Activated CD8-positive, alpha-beta T cell treated with anti-CD3 and anti-CD28 coated beads for 36 hours (primary cell): ENCODE data around the gene MGAT4A. TPM values are rescaled to one million over a fixed set of nuclear protein-coding genes. Genes with fewer than 3 reads are reported as not detected.

Experiments
- ATAC-seq: fragments of 200-7000 bp; cut with Tn5 transposase; one replicate; pipeline ENCODE4 v1.10.0; 2021; ENCODE audit warnings: mild to moderate bottlenecking, moderate library complexity
- CTCF ChIA-PET: fragments of 350-600 bp; sonication (Branson Sonifier 250); formaldehyde crosslinking; loops from one replicate; lab custom pipeline; 2021; ENCODE audit warnings: antibody characterized with exemption; lab: Charles Lee
- POLR2A ChIA-PET: fragments of 350-600 bp; sonication (Branson Sonifier 250); formaldehyde crosslinking; loops from one replicate; lab custom pipeline; 2021; ENCODE audit warnings: antibody characterized with exemption; lab: Charles Lee
- DNase-seq: peaks from one replicate; pipeline ENCODE4 v3.0.0-alpha.2; 2020
- H3K27ac Mint-ChIP-seq: one replicate; pipeline ENCODE4 v1.8.0; 2021; ENCODE audit warnings: mild to moderate bottlenecking, mixed read lengths
- H3K27me3 Mint-ChIP-seq: one replicate; pipeline ENCODE4 v1.8.0; 2021; ENCODE audit warnings: mixed read lengths
- H3K36me3 Mint-ChIP-seq: one replicate; pipeline ENCODE4 v1.8.0; 2021; ENCODE audit warnings: low read depth, mixed read lengths
- H3K4me1 Mint-ChIP-seq: one replicate; pipeline ENCODE4 v1.8.0; 2021; ENCODE audit warnings: low read depth, mixed read lengths
- H3K4me3 Mint-ChIP-seq: one replicate; pipeline ENCODE4 v1.8.0; 2021; ENCODE audit warnings: mild to moderate bottlenecking, moderate library complexity, mixed read lengths
- H3K9me3 Mint-ChIP-seq: one replicate; pipeline ENCODE4 v1.8.0; 2021; ENCODE audit warnings: mixed read lengths
- intact Hi-C: fragments of 100-400 bp; cut with micrococcal nuclease; formaldehyde crosslinking; loops from one replicate; pipeline ENCODE4 v1.10.0; 2022
- total RNA-seq, 2 experiments: library from RNA; stranded (reverse); gene quantifications; one replicate each; pipeline ENCODE4 v1.2.3, GENCODE V29; 2021
- TF ChIP-seq, protein P1 (sequence below): fragments of 200-600 bp; IDR thresholded peaks from one replicate; pipeline ENCODE4 v1.8.0; 2022; ENCODE audit warnings: antibody characterized with exemption, mild to moderate bottlenecking

MGAT4A gene
- total RNA-seq, 2 experiments from 2014 or later: 57.6 to 59.0 TPM

DNA sequence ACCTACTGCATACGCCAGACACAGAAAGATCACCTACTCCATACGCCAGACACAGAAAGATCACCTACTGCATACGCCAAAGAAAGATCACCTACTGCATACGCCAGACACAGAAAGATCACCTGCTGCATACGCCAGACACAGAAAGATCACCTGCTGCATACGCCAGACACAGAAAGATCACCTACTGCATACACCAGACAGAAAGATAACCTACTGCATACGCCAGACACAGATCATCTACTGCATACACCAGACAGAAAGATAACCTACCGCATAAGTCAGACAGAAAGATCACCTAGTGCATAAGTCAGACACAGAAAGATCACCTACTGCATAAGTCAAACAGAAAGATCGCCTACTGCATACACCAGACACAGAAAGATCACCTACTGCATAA is 148.4 kb downstream of the MGAT4A start:
- intact Hi-C loops: no loop called here
- ChIA-PET POLR2A (no interaction called here), CTCF (interaction anchor here (1.5 kb wide), 1 partner anchor 14 kb away, joined by 6 read pairs; no protein-coding TSS in a partner anchor)
- Mint-ChIP-seq H3K27ac (no peak overlapping the region), H3K4me1 (no peaks in the 10 kb centered on the region), H3K27me3 (no peaks in the 10 kb centered on the region), H3K9me3 (no peaks in the 10 kb centered on the region), H3K36me3 (peaks cover 14% of the 10 kb centered on the region), H3K4me3 (no peak overlapping the region)
- DNase-seq (no peak), ATAC-seq (no peak)
- TF ChIP-seq, protein P1, sequence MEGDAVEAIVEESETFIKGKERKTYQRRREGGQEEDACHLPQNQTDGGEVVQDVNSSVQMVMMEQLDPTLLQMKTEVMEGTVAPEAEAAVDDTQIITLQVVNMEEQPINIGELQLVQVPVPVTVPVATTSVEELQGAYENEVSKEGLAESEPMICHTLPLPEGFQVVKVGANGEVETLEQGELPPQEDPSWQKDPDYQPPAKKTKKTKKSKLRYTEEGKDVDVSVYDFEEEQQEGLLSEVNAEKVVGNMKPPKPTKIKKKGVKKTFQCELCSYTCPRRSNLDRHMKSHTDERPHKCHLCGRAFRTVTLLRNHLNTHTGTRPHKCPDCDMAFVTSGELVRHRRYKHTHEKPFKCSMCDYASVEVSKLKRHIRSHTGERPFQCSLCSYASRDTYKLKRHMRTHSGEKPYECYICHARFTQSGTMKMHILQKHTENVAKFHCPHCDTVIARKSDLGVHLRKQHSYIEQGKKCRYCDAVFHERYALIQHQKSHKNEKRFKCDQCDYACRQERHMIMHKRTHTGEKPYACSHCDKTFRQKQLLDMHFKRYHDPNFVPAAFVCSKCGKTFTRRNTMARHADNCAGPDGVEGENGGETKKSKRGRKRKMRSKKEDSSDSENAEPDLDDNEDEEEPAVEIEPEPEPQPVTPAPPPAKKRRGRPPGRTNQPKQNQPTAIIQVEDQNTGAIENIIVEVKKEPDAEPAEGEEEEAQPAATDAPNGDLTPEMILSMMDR: no peak

DNA sequence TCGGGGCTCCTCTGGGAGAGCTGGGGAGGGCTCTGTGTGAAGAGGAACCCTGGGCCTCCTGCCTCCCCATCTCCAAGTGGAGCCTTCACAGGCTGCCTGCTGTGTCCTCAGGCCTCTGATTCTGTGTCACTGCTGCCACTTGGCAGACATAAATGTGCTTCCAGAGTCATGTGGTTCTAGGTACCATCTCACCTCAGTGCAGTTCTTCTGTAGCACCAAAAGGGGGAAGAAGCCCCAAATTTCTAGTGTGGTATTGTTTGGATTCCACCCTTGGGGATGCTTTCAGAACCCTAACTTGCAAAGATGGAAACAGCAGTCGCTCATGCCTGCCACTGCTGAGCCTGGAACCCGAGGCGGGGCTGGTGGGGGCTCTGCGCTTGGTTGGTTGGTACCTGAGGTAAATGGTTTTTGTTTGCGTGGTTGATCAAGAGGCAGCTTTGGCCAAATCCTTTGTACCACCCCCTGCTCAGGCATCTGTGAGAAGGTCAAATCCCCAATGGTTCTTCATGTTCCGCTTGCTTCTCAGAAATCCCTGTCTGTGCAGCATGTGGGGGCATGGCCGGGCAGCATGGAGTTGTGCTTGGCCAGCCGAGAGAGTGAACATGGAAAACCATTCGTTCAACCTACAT is 150.2 kb downstream of the MGAT4A start:
- ChIA-PET CTCF (interaction anchor here (1.7 kb wide), 1 partner anchor 12 kb away, joined by 6 read pairs; no protein-coding TSS in a partner anchor), POLR2A (no interaction called here)
- DNase-seq (no peak), ATAC-seq (no peak)
- Mint-ChIP-seq H3K4me1 (no peaks in the 10 kb centered on the region), H3K4me3 (no peak overlapping the region), H3K9me3 (no peaks in the 10 kb centered on the region), H3K36me3 (peaks cover 15% of the 10 kb centered on the region), H3K27me3 (no peaks in the 10 kb centered on the region), H3K27ac (no peak overlapping the region)
- TF ChIP-seq, protein P1: no peak
- intact Hi-C loops: no loop called here

DNA sequence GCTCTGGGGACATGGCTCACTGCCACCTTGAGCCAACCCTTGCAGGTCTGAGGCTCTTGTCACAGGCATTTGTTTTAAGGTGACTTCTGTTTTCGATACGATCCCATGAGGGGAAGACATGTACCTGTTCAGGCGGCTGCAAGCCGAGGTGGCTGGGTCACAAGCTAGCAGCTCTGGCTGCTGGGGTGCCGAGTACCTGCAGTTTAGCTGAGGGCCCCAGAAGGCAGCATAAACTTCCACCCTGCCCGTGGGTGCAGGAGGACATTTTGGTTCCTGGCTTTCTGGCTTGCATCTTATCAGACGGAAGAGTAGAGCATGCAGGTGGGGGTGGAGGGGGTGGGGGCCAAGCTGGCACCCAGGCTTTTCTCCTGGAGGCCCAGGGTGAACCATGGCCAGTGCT is 151.0 kb downstream of the MGAT4A start:
- H3K27ac Mint-ChIP-seq: no peak overlapping the region
- ATAC-seq (no peak), DNase-seq (no peak)
- no peaks in the 10 kb centered on the region for H3K9me3 Mint-ChIP-seq
- no peak overlapping the region for H3K4me3 Mint-ChIP-seq
- TF ChIP-seq, protein P1: no peak
- CTCF ChIA-PET: interaction anchor here (1.0 to 1.7 kb wide), 2 partner anchors 11 to 155 kb away, joined by 3 to 6 read pairs; no protein-coding TSS in a partner anchor
- peaks cover 15% of the 10 kb centered on the region for H3K36me3 Mint-ChIP-seq
- no peaks in the 10 kb centered on the region for H3K27me3 Mint-ChIP-seq
- H3K4me1 Mint-ChIP-seq: no peaks in the 10 kb centered on the region
- POLR2A ChIA-PET: interaction anchor here (0.6 kb wide), 1 partner anchor 32 kb away, joined by 3 read pairs; no protein-coding TSS in a partner anchor
- intact Hi-C loops: no loop called here

DNA sequence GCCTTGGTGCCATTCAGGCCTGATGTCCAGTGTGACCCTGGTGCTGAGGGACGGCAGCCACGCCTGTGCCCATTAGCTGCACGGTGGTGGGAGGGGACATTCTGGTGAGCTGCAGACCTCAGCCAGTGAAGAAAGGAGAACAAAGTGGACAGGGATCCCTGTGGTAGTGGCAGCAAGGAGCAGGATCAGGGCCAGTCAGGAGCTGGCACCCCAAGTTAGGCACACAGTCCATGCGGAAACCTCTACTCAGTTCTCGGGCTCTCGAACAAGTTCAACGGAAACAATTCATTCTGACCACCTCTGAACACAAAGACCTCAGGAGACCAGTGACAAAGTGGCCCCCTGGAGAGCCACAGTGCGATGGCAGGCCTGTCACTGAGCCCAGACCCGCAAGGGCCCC is 152.7 kb downstream of the MGAT4A start:
- Mint-ChIP-seq H3K4me3 (no peak overlapping the region), H3K9me3 (no peaks in the 10 kb centered on the region), H3K27me3 (no peaks in the 10 kb centered on the region), H3K27ac (no peak overlapping the region), H3K4me1 (no peaks in the 10 kb centered on the region), H3K36me3 (peaks cover 12% of the 10 kb centered on the region)
- no peak for DNase-seq
- intact Hi-C loops: no loop called here
- TF ChIP-seq, protein P1: no peak
- no peak for ATAC-seq
- CTCF ChIA-PET: interaction anchor here (0.6 to 1.3 kb wide), 3 partner anchors 9 to 46 kb away, joined by 3 read pairs; no protein-coding TSS in a partner anchor
- POLR2A ChIA-PET: no interaction called here

DNA sequence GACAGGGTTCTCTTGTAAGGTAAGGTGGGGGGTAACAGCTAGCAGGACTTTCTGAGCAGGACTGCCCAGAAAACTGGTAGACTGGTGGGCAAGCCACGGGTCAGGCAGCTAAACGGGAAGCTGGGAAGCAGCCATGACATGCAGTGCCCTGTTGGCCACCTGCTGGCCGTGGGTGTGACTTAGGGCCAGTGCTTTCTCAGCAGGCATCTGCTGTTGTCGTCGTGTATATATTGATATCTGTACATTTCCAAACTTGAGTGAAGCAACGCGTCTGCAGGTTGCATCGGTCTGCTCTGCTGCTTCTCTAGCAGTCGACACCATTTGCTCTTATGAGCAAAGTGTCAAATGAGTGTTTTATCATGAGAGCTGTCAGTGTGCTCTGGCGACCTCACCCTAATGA is 153.6 kb downstream of the MGAT4A start:
- ATAC-seq: no peak
- H3K4me3 Mint-ChIP-seq: no peak overlapping the region
- H3K9me3 Mint-ChIP-seq: no peaks in the 10 kb centered on the region
- H3K27me3 Mint-ChIP-seq: no peaks in the 10 kb centered on the region
- POLR2A ChIA-PET: no interaction called here
- CTCF ChIA-PET: interaction anchor here (0.6 kb wide), 1 partner anchor 45 kb away, joined by 3 read pairs; no protein-coding TSS in a partner anchor
- no peak for DNase-seq
- H3K36me3 Mint-ChIP-seq: peaks cover 8% of the 10 kb centered on the region
- no peaks in the 10 kb centered on the region for H3K4me1 Mint-ChIP-seq
- TF ChIP-seq, protein P1: no peak
- intact Hi-C loops: no loop called here
- H3K27ac Mint-ChIP-seq: no peak overlapping the region
